GM19397 (cell line): Measurements from ENCODE around the gene RAB11FIP4.

Experiments
- ATAC-seq: cut with Tn5 transposase; IDR thresholded peaks from one replicate; pipeline ENCODE4 v1.9.1; 2021; ENCODE audit warnings: mild to moderate bottlenecking, moderate library complexity; ENCODE audit not compliant: unreplicated experiment

The RAB11FIP4 gene

GRCh38 chr17:31562376-31562840 lies 170.9 kb downstream of the RAB11FIP4 start:
- no peak for ATAC-seq

- ATAC-seq: no peak
Observed at GRCh38 chr17:31564291-31564690, 172.8 kb downstream of the RAB11FIP4 start.

GRCh38 chr17:31564883-31565301 lies 173.4 kb downstream of the RAB11FIP4 start:
- ATAC-seq: no peak

GRCh38 chr17:31565652-31566051 lies 174.2 kb downstream of the RAB11FIP4 start:
- no peak for ATAC-seq

- ATAC-seq: no peak
Observed at GRCh38 chr17:31566247-31566991, 174.9 kb downstream of the RAB11FIP4 start.

GRCh38 chr17:31566992-31567373 lies 175.5 kb downstream of the RAB11FIP4 start:
- no peak for ATAC-seq

- no peak for ATAC-seq
Observed at GRCh38 chr17:31568121-31568520, 176.6 kb downstream of the RAB11FIP4 start.

- no peak for ATAC-seq
Observed at GRCh38 chr17:31568539-31568938, 177.1 kb downstream of the RAB11FIP4 start.

GRCh38 chr17:31570231-31570630 lies 178.8 kb downstream of the RAB11FIP4 start:
- no peak for ATAC-seq

- no peak for ATAC-seq
Observed at GRCh38 chr17:31570951-31571892, 179.7 kb downstream of the RAB11FIP4 start.

- no peak for ATAC-seq
Observed at GRCh38 chr17:31572341-31572740, 180.9 kb downstream of the RAB11FIP4 start.

GRCh38 chr17:31573047-31573446 lies 181.6 kb downstream of the RAB11FIP4 start:
- ATAC-seq: no peak

GRCh38 chr17:31573861-31574260 lies 182.4 kb downstream of the RAB11FIP4 start:
- ATAC-seq: no peak

GRCh38 chr17:31574458-31574857 lies 183.0 kb downstream of the RAB11FIP4 start:
- no peak for ATAC-seq

GRCh38 chr17:31575043-31575442 lies 183.6 kb downstream of the RAB11FIP4 start:
- no peak for ATAC-seq

GRCh38 chr17:31579265-31579664 lies 187.8 kb downstream of the RAB11FIP4 start:
- no peak for ATAC-seq

GRCh38 chr17:31580316-31580705 lies 188.8 kb downstream of the RAB11FIP4 start:
- no peak for ATAC-seq

GRCh38 chr17:31580706-31581490 lies 189.4 kb downstream of the RAB11FIP4 start:
- no peak for ATAC-seq

- no peak for ATAC-seq
Observed at GRCh38 chr17:31581491-31581890, 190.0 kb downstream of the RAB11FIP4 start.

GRCh38 chr17:31582151-31582907 lies 190.9 kb downstream of the RAB11FIP4 start:
- ATAC-seq: peak; percentile 53
